Astrocyte (in vitro differentiated cells and primary cell): ENCODE results near the gene RCE1. TPM values are rescaled to one million over a fixed set of nuclear protein-coding genes. Genes with fewer than 3 reads are reported as not detected.
A peak's percentile ranks its signal among the peaks of the same experiment; 100 is the strongest.

Source experiments
- DNase-seq: peaks from one replicate; pipeline ENCODE4 v3.0.0-alpha.2; 2010; ENCODE audit warnings: low read depth
- FAIRE-seq: peaks from 2 replicates; lab custom pipeline; 2011; peaks lifted over from hg19 to GRCh38; lab: Jason Lieb, UNC
- H2AFZ ChIP-seq: 2 replicates; pipeline ENCODE4 v1.6.0; 2012; ENCODE audit warnings: low read depth, low read length, inconsistent platforms
- H3K27ac ChIP-seq: 2 replicates; pipeline ENCODE4 v1.5.1; 2011; ENCODE audit warnings: low read depth, low read length, inconsistent platforms
- H3K27me3 ChIP-seq: 2 replicates; pipeline ENCODE4 v1.6.0; 2011; ENCODE audit warnings: low read length, inconsistent platforms; ENCODE audit not compliant: insufficient read depth
- H3K36me3 ChIP-seq: 2 replicates; pipeline ENCODE4 v1.5.1; 2011; ENCODE audit warnings: low read length, inconsistent platforms; ENCODE audit not compliant: insufficient read depth
- H3K4me1 ChIP-seq: 2 replicates; pipeline ENCODE4 v1.5.1; 2011; ENCODE audit warnings: low read length, inconsistent platforms; ENCODE audit not compliant: insufficient read depth
- H3K4me2 ChIP-seq: 2 replicates; pipeline ENCODE4 v1.6.0; 2012; ENCODE audit warnings: low read length, inconsistent platforms
- H3K4me3 ChIP-seq: 2 replicates; pipeline ENCODE4 v1.5.1; 2011; ENCODE audit warnings: low read depth, mild to moderate bottlenecking, low read length, inconsistent platforms; ENCODE audit not compliant: insufficient read depth
- H3K79me2 ChIP-seq: 2 replicates; pipeline ENCODE4 v1.6.0; 2012; ENCODE audit warnings: mild to moderate bottlenecking, low read length, inconsistent platforms; ENCODE audit not compliant: insufficient read depth
- H3K9ac ChIP-seq: 2 replicates; pipeline ENCODE4 v1.6.0; 2012; ENCODE audit warnings: mild to moderate bottlenecking, low read length, inconsistent platforms
- H3K9me3 ChIP-seq: 2 replicates; pipeline ENCODE4 v1.5.1; 2012; ENCODE audit warnings: low read depth, mild to moderate bottlenecking, low read length, inconsistent platforms; ENCODE audit not compliant: insufficient read depth
- H4K20me1 ChIP-seq: 2 replicates; pipeline ENCODE4 v1.6.0; 2012; ENCODE audit warnings: low read length, inconsistent platforms; ENCODE audit not compliant: insufficient read depth
- H3K27ac Mint-ChIP-seq: one replicate; pipeline ENCODE4 v1.8.0; 2021; ENCODE audit warnings: mild to moderate bottlenecking, mixed read lengths; ENCODE audit not compliant: unreplicated experiment
- H3K27me3 Mint-ChIP-seq: one replicate; pipeline ENCODE4 v1.8.0; 2021; ENCODE audit warnings: low read depth, mixed read lengths; ENCODE audit not compliant: unreplicated experiment
- H3K36me3 Mint-ChIP-seq: one replicate; pipeline ENCODE4 v1.8.0; 2021; ENCODE audit warnings: low read depth, mixed read lengths; ENCODE audit not compliant: unreplicated experiment
- H3K4me1 Mint-ChIP-seq: one replicate; pipeline ENCODE4 v1.8.0; 2021; ENCODE audit warnings: low read depth, mixed read lengths; ENCODE audit not compliant: unreplicated experiment
- H3K4me3 Mint-ChIP-seq: one replicate; pipeline ENCODE4 v1.8.0; 2021; ENCODE audit warnings: mild to moderate bottlenecking, moderate library complexity, mixed read lengths; ENCODE audit not compliant: unreplicated experiment
- H3K9me3 Mint-ChIP-seq: one replicate; pipeline ENCODE4 v1.8.0; 2021; ENCODE audit warnings: mild to moderate bottlenecking, mixed read lengths; ENCODE audit not compliant: unreplicated experiment
- EZH2 ChIP-seq: IDR thresholded peaks from 2 replicates; pipeline ENCODE4 v1.6.1; 2012; ENCODE audit warnings: mild to moderate bottlenecking, low read length, inconsistent platforms; ENCODE audit not compliant: insufficient read depth
- total RNA-seq: library from RNA; stranded (reverse); gene quantifications from 2 replicates; pipeline ENCODE4 v1.2.1, GENCODE V29; 2021
- TF ChIP-seq, protein P1 (sequence below): IDR thresholded peaks from 2 replicates; pipeline ENCODE4 v1.5.1; 2011; ENCODE audit warnings: low read depth, mild to moderate bottlenecking, inconsistent platforms, low read length, moderate library complexity; ENCODE audit not compliant: insufficient read depth

The RCE1 gene
- total RNA-seq, 1 donor from 2014 or later = 19.8 TPM

DNA sequence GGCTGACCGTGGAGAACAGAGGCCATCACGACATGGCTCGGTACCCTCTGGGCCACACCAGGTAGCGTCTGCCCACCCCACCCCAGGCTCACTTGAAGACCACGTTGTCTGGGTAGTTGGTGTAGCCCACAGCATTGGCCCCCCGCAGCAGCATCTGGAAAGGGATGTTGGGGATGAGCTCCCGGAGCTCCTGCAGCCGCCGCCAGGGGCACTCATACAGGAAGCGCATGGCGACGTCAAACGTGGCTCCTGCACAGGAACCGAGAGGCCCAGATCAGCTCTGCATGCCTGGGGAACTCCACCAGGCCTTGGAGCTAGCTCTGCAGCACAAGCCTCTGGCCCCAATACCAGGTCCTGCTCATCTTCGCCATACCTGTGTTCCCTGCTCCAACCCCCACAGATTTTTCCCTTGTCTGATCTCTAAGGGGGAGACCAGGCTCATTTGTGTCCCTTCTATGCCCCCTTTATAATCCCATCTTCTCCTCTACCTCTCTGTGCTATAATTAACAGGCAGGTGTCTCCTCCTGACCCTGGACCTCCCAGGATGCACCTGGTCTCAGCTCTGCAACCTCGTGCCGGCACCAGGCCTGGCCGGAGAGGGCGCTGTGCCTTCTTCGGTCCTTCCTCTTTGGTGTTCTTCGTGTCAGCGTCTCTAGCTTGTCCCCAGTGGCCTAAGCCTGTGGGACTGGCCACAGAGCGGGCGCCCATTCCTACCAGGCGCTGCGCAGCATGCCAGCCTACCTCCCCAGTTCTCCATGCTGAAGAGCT is 8.6 kb downstream of the RCE1 start:
- H3K9me3 ChIP-seq = no peaks in the 10 kb centered on the region
- H3K9ac ChIP-seq = no peak overlapping the region
- Mint-ChIP-seq H3K9me3 (no peaks in the 10 kb centered on the region), H3K4me3 (no peak overlapping the region), H3K4me1 (no peaks in the 10 kb centered on the region), H3K36me3 (peaks cover 3% of the 10 kb centered on the region), H3K27ac (peak overlapping the region; percentile 62), H3K27me3 (peaks cover 6% of the 10 kb centered on the region)
- H3K27me3 ChIP-seq = no peaks in the 10 kb centered on the region
- H2AFZ ChIP-seq = no peak overlapping the region
- H3K79me2 ChIP-seq = peaks cover 7% of the 10 kb centered on the region
- no peak overlapping the region for H3K4me2 ChIP-seq
- no peaks in the 10 kb centered on the region for H4K20me1 ChIP-seq
- FAIRE-seq = no peak
- TF ChIP-seq EZH2 = no peak
- TF ChIP-seq, protein P1, sequence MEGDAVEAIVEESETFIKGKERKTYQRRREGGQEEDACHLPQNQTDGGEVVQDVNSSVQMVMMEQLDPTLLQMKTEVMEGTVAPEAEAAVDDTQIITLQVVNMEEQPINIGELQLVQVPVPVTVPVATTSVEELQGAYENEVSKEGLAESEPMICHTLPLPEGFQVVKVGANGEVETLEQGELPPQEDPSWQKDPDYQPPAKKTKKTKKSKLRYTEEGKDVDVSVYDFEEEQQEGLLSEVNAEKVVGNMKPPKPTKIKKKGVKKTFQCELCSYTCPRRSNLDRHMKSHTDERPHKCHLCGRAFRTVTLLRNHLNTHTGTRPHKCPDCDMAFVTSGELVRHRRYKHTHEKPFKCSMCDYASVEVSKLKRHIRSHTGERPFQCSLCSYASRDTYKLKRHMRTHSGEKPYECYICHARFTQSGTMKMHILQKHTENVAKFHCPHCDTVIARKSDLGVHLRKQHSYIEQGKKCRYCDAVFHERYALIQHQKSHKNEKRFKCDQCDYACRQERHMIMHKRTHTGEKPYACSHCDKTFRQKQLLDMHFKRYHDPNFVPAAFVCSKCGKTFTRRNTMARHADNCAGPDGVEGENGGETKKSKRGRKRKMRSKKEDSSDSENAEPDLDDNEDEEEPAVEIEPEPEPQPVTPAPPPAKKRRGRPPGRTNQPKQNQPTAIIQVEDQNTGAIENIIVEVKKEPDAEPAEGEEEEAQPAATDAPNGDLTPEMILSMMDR = no peak
- peaks cover 6% of the 10 kb centered on the region for H3K4me1 ChIP-seq
- H3K4me3 ChIP-seq = no peak overlapping the region
- no peak for DNase-seq
- no peak overlapping the region for H3K27ac ChIP-seq
- peaks cover 3% of the 10 kb centered on the region for H3K36me3 ChIP-seq

DNA sequence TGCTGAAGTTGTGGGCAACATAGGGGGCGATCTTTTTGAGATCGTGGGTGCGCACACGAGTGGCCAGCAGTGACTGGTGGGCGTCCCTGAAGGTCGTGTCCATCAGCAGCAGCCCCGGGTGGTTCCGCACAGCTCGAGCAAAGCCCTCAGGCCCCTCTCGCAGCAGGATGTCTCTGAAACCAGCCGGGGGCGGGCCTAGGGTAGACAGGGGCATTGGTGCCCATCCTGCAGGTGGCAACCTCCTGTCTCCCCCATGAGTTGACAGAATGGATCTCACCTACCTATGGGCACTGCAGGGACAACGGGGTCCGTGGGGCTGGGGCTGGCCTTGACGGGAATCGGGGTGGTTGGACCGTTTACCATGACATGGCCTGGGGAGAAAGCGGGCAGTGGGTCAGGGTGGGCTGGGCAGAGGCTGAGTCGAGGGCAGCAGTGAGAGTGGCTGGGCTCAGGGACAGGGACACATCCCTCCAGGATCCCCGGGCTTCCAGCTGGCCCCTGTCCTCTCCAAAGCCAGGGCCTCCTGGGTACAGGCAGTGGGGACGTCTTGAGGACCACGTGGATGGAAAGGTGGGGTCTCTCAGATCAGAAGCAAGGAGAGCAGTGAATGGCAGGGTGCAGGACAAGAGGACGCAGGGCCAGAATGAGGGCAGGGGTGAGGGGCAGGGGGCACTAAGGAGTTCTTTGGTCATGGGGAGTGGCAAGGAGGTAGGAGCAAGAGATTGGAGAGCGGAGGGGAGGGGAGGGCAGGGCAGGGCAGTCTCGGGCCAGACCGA is 9.4 kb downstream of the RCE1 start:
- Mint-ChIP-seq H3K27ac (no peak overlapping the region), H3K9me3 (no peaks in the 10 kb centered on the region), H3K27me3 (peaks cover 6% of the 10 kb centered on the region), H3K36me3 (peaks cover 3% of the 10 kb centered on the region), H3K4me1 (no peaks in the 10 kb centered on the region), H3K4me3 (no peak overlapping the region)
- Histone ChIP-seq H3K79me2 (peaks cover 11% of the 10 kb centered on the region), H4K20me1 (no peaks in the 10 kb centered on the region), H3K36me3 (no peaks in the 10 kb centered on the region), H3K27me3 (no peaks in the 10 kb centered on the region), H3K9ac (no peak overlapping the region), H3K4me2 (no peak overlapping the region), H3K4me1 (peaks cover 10% of the 10 kb centered on the region), H3K9me3 (no peaks in the 10 kb centered on the region), H3K27ac (no peak overlapping the region), H2AFZ (no peak overlapping the region), H3K4me3 (no peak overlapping the region)
- DNase-seq (no peak), FAIRE-seq (no peak)
- TF ChIP-seq, protein P1 = no peak
